ENCODE measurements around the gene NHS.

GRCh38 chrX:17531500-17531899 is 156.5 kb downstream of the NHS start:
- no peak for TF ChIP-seq CTCF (IDR thresholded peaks at IDR 0.05; ENCODE audit: low read depth, low read length, poor library complexity, severe bottlenecking)
- TF ChIP-seq EZH2phosphoT487 (IDR thresholded peaks at IDR 0.05; ENCODE audit: borderline replicate concordance, low read length): no peak

Measured in DOHH2 (cell line).